H1 (cell line): Measurements from ENCODE around the gene RNF187. TPM values are rescaled to one million over a fixed set of nuclear protein-coding genes. Genes with fewer than 3 reads are reported as not detected.

ENCODE experiments used
- CTCF ChIA-PET: fragments of 300-600 bp; sonication (Branson Sonifier 250); formaldehyde crosslinking; loops from one replicate; lab custom pipeline; 2021; ENCODE audit not compliant: partially characterized antibody; lab: Charles Lee
- POLR2A ChIA-PET: fragments of 300-600 bp; sonication (Branson Sonifier 250); formaldehyde crosslinking; loops from one replicate; lab custom pipeline; 2021; ENCODE audit warnings: inconsistent platforms; ENCODE audit not compliant: partially characterized antibody; lab: Charles Lee
- DNase-seq, 2 experiments: peaks; one replicate each; pipeline versions ENCODE4 v3.0.0 to v3.0.0-alpha.2; 2010 to 2022; ENCODE audit warnings: low spot score in 2 of 2, low read depth in 1 of 2, mixed read lengths in 1 of 2
- FAIRE-seq: peaks from 2 replicates; lab custom pipeline; 2011; peaks lifted over from hg19 to GRCh38; lab: Jason Lieb, UNC
- H2AFZ ChIP-seq: 2 replicates; pipeline ENCODE4 v1.8.1; 2012; ENCODE audit warnings: low read length, inconsistent platforms
- H2AK5ac ChIP-seq: 2 replicates; pipeline ENCODE4 v1.6.1; 2013; ENCODE audit warnings: low read depth, low read length
- H2BK120ac ChIP-seq: replicated peaks from 2 replicates; pipeline ENCODE3; 2013; ENCODE audit warnings: low read depth, low read length, inconsistent platforms
- H2BK12ac ChIP-seq: 2 replicates; pipeline ENCODE4 v1.6.1; 2013; ENCODE audit warnings: low read depth, low read length
- H2BK15ac ChIP-seq: 2 replicates; pipeline ENCODE4 v1.6.1; 2013; ENCODE audit warnings: low read length
- H2BK20ac ChIP-seq: 2 replicates; pipeline ENCODE4 v1.6.1; 2013; ENCODE audit warnings: low read length
- H2BK5ac ChIP-seq: 2 replicates; pipeline ENCODE4 v1.6.1; 2013; ENCODE audit warnings: low read depth, low read length
- H3K14ac ChIP-seq: 2 replicates; pipeline ENCODE4 v1.6.1; 2013; ENCODE audit warnings: inconsistent platforms; ENCODE audit not compliant: insufficient read length
- H3K18ac ChIP-seq: 2 replicates; pipeline ENCODE4 v1.6.1; 2013; ENCODE audit warnings: low read length; ENCODE audit errors: extremely low read depth
- H3K23ac ChIP-seq: 2 replicates; pipeline ENCODE4 v1.6.1; 2013; ENCODE audit warnings: inconsistent platforms; ENCODE audit not compliant: insufficient read length
- H3K23me2 ChIP-seq: 2 replicates; pipeline ENCODE4 v1.6.1; 2013; ENCODE audit warnings: low read depth, low read length
- H3K27ac ChIP-seq: 2 replicates; pipeline ENCODE4 v1.6.1; 2011; ENCODE audit warnings: low read depth, low read length, inconsistent platforms
- H3K27me3 ChIP-seq, 4 experiments: replicated peaks in 1 of 4; 1 replicate in 1 of 4; 2 replicates in 3 of 4; pipeline versions ENCODE4 v1.6.1 to v1.8.1; 2011 to 2013; ENCODE audit warnings: low read length in 3 of 4, mild to moderate bottlenecking in 3 of 4, inconsistent platforms in 2 of 4, mixed read lengths in 2 of 4, moderate library complexity in 1 of 4; ENCODE audit not compliant: control insufficient read depth in 3 of 4, insufficient read depth in 3 of 4; ENCODE audit errors: extremely low read depth in 1 of 4
- H3K36me3 ChIP-seq, 4 experiments: 2 replicates each; pipeline versions ENCODE4 v1.6.1 to v1.8.1; 2011 to 2013; ENCODE audit warnings: mild to moderate bottlenecking in 4 of 4, low read length in 3 of 4, moderate library complexity in 2 of 4, control low read depth in 1 of 4, inconsistent platforms in 1 of 4; ENCODE audit not compliant: insufficient read depth in 4 of 4, control insufficient read depth in 2 of 4
- H3K4ac ChIP-seq: replicated peaks from 2 replicates; pipeline ENCODE3; 2013; ENCODE audit warnings: low read length, low read depth, mixed read lengths, inconsistent platforms; ENCODE audit not compliant: insufficient read length
- H3K4me1 ChIP-seq, 4 experiments: replicated peaks in 1 of 4; 1 replicate in 1 of 4; 2 replicates in 3 of 4; pipeline versions ENCODE4 v1.6.1 to v1.8.1; 2011 to 2013; ENCODE audit warnings: low read length in 3 of 4, inconsistent platforms in 2 of 4, mixed read lengths in 1 of 4; ENCODE audit not compliant: insufficient read depth in 4 of 4, control insufficient read depth in 3 of 4
- H3K4me2 ChIP-seq, 2 experiments: 2 replicates each; pipeline versions ENCODE4 v1.6.1 to v1.8.1; 2011 to 2013; ENCODE audit warnings: low read depth in 2 of 2, low read length in 2 of 2, control low read depth in 1 of 2, inconsistent platforms in 1 of 2, mild to moderate bottlenecking in 1 of 2; ENCODE audit not compliant: insufficient read depth in 1 of 2
- H3K4me3 ChIP-seq, 4 experiments: fragments of 200-600, 300-600 bp in 1 of 4; sonication (generic), shearing (Covaris generic), sonication (Bioruptor Twin) in 1 of 4; 2 replicates each; pipeline versions ENCODE4 v1.5.1 to v1.8.1; 2011 to 2016; ENCODE audit warnings: low read length in 4 of 4, low read depth in 3 of 4, control low read depth in 2 of 4, inconsistent platforms in 2 of 4, mild to moderate bottlenecking in 2 of 4, mixed read lengths in 1 of 4, moderate library complexity in 1 of 4; ENCODE audit not compliant: insufficient read depth in 2 of 4; ENCODE audit errors: extremely low read depth in 1 of 4
- H3K56ac ChIP-seq: replicated peaks from 2 replicates; pipeline ENCODE3; 2013; ENCODE audit warnings: low read depth, mild to moderate bottlenecking, mixed read lengths, low read length, inconsistent platforms; ENCODE audit not compliant: insufficient read length
- H3K79me1 ChIP-seq: 2 replicates; pipeline ENCODE4 v1.6.1; 2013; ENCODE audit warnings: low read depth, low read length, control low read depth
- H3K79me2 ChIP-seq, 2 experiments: 2 replicates each; pipeline versions ENCODE4 v1.6.1 to v1.8.1; 2012 to 2013; ENCODE audit warnings: low read length in 2 of 2, mild to moderate bottlenecking in 2 of 2, inconsistent platforms in 1 of 2; ENCODE audit not compliant: insufficient read depth in 2 of 2, control insufficient read depth in 1 of 2
- H3K9ac ChIP-seq, 4 experiments: replicated peaks in 1 of 4; 1 replicate in 1 of 4; 2 replicates in 3 of 4; pipeline versions ENCODE4 v1.6.1 to v1.8.1; 2011 to 2013; ENCODE audit warnings: low read depth in 3 of 4, low read length in 3 of 4, control low read depth in 2 of 4, mild to moderate bottlenecking in 2 of 4, moderate library complexity in 2 of 4, inconsistent platforms in 1 of 4; ENCODE audit errors: extremely low read depth in 1 of 4
- H3K9me3 ChIP-seq, 2 experiments: 2 replicates each; pipeline versions ENCODE4 v1.6.1 to v1.8.1; 2012 to 2013; ENCODE audit warnings: mild to moderate bottlenecking in 2 of 2, moderate library complexity in 2 of 2, control low read depth in 1 of 2, inconsistent platforms in 1 of 2, low read depth in 1 of 2, low read length in 1 of 2, mixed read lengths in 1 of 2; ENCODE audit not compliant: insufficient read depth in 2 of 2
- H4K20me1 ChIP-seq, 2 experiments: replicated peaks in 1 of 2; 2 replicates each; pipeline versions ENCODE3 to v1.8.1; 2011 to 2013; ENCODE audit warnings: inconsistent platforms in 2 of 2, low read length in 2 of 2, mild to moderate bottlenecking in 1 of 2; ENCODE audit not compliant: insufficient read depth in 2 of 2, control insufficient read depth in 1 of 2
- H4K5ac ChIP-seq: 2 replicates; pipeline ENCODE4 v1.6.1; 2013; ENCODE audit warnings: low read length, low read depth, mixed read lengths, inconsistent platforms; ENCODE audit not compliant: insufficient read length
- H4K8ac ChIP-seq: 2 replicates; pipeline ENCODE4 v1.8.0; 2013; ENCODE audit warnings: mild to moderate bottlenecking, moderate library complexity, low read length, inconsistent platforms; ENCODE audit not compliant: insufficient read depth; ENCODE audit errors: extremely low read depth
- H4K91ac ChIP-seq: replicated peaks from 2 replicates; pipeline ENCODE3; 2013; ENCODE audit warnings: low read length, mixed read lengths, inconsistent platforms; ENCODE audit not compliant: insufficient read length
- BACH1 ChIP-seq: IDR thresholded peaks from 2 replicates; pipeline ENCODE4 v1.6.1; 2012; ENCODE audit warnings: low read length, improper control_type of control experiment
- JUN ChIP-seq: IDR thresholded peaks from 2 replicates; pipeline ENCODE4 v1.6.1; 2011; ENCODE audit warnings: low read depth, mild to moderate bottlenecking, improper control_type of control experiment, low read length
- SAP30 ChIP-seq: fragments of 300-600 bp; sonication (generic); IDR thresholded peaks from 2 replicates; pipeline ENCODE4 v1.7.1; 2012; ENCODE audit warnings: low read length, moderate library complexity, mild to moderate bottlenecking, inconsistent platforms; ENCODE audit not compliant: insufficient read depth, insufficient replicate concordance
- SUZ12 ChIP-seq: fragments of 200-600 bp; sonication (generic); IDR thresholded peaks from 2 replicates; pipeline ENCODE4 v1.6.1; 2012; ENCODE audit warnings: mild to moderate bottlenecking, inconsistent platforms, low read length, moderate library complexity, mixed read lengths
- TAF7 ChIP-seq: optimal IDR thresholded peaks from 2 replicates; pipeline ENCODE3; 2011; ENCODE audit warnings: low read depth, mild to moderate bottlenecking, inconsistent platforms, low read length, moderate library complexity, borderline replicate concordance
- WGBS, 2 experiments: shearing (Covaris generic) in 1 of 2; methylation state at CpG; one replicate each; pipeline versions ENCODE4 v1.1.6 to v1.1.7; 2013 to 2015; ENCODE audit warnings: low lambda C conversion rate in 2 of 2, mixed read lengths in 2 of 2, inconsistent platforms in 1 of 2, low coverage in 1 of 2, missing lambda C conversion rate in 1 of 2; ENCODE audit not compliant: insufficient replicate concordance in 2 of 2, insufficient coverage in 1 of 2, insufficient read length in 1 of 2; ENCODE audit errors: extremely low coverage in 1 of 2, missing lambda C conversion rate in 1 of 2; 5-methylcytosine and 5-hydroxymethylcytosine counted together
- polyA plus RNA-seq, 7 experiments: library from polyadenylated mRNA; depleted of rRNA in 3 of 7; stranded (reverse) in 5 of 7; unstranded in 2 of 7; fragments of >200 nt in 5 of 7; fragments of 200-250 nt in 2 of 7; gene quantifications; 1 replicate in 5 of 7; 2 replicates in 1 of 7; 4 replicates in 1 of 7; pipeline versions ENCODE4 v1.2.1 to v1.2.3, GENCODE V29; 2011 to 2013; ENCODE audit warnings: missing spikeins in 2 of 7, mixed read lengths in 2 of 7
- total RNA-seq: library from RNA; stranded (reverse); fragmentation: NEBNext Ultra II Directional; extraction: Animal tissue kit (Norgen Biotek cat#: 25700); gene quantifications from 2 replicates; pipeline ENCODE4 v1.2.1, GENCODE V29; 2021
- TF ChIP-seq, protein P1 (sequence below), 3 experiments: IDR thresholded peaks; 1 replicate in 2 of 3; 2 replicates in 1 of 3; pipeline versions ENCODE4 v1.5.1 to v1.6.1; 2011; ENCODE audit warnings: low read length in 3 of 3, mild to moderate bottlenecking in 3 of 3, inconsistent platforms in 2 of 3, low read depth in 1 of 3, moderate library complexity in 1 of 3; ENCODE audit not compliant: insufficient read depth in 1 of 3; ENCODE audit errors: control extremely low read depth in 1 of 3

RNF187 gene
- total and polyA plus RNA-seq, 2 of the 8 experiments (the other 6 are each of a cell fraction or from before 2014, with no cell fraction given), result 47.0 to 113 TPM

- H2BK120ac ChIP-seq, result no peak overlapping the region
- no peaks in the 10 kb centered on the region for H4K20me1 ChIP-seq
- 64% methylated on average over 9 of the region's 9 CpGs; no CpG with 5 or more reads in 1 of the 2 experiments for WGBS, 2 experiments
- no peaks in the 10 kb centered on the region for H3K4me1 ChIP-seq
- H2BK20ac ChIP-seq, result no peak overlapping the region
- H3K27me3 ChIP-seq, result peaks cover 40 to 78% (median 64%) of the 10 kb centered on the region in 4 experiments
- H4K5ac ChIP-seq, result no peak overlapping the region
- DNase-seq, result no peak
- H3K56ac ChIP-seq, result no peak overlapping the region
- H3K4me2 ChIP-seq, result no peak overlapping the region
- no peak overlapping the region for H2AK5ac ChIP-seq
- H3K23me2 ChIP-seq, result no peaks in the 10 kb centered on the region
- no peak overlapping the region for H3K27ac ChIP-seq
- no peak overlapping the region for H3K4ac ChIP-seq
- POLR2A ChIA-PET, result no interaction called here
- no peak for FAIRE-seq
- H3K23ac ChIP-seq, result no peak overlapping the region
- H3K79me1 ChIP-seq, result no peaks in the 10 kb centered on the region
- CTCF ChIA-PET, result no interaction called here
- no peaks in the 10 kb centered on the region for H3K36me3 ChIP-seq
- no peak overlapping the region for H4K8ac ChIP-seq
- H3K18ac ChIP-seq, result no peak overlapping the region
- no peak overlapping the region for H2BK5ac ChIP-seq
- no peak overlapping the region for H2AFZ ChIP-seq
- no peak overlapping the region for H4K91ac ChIP-seq
- no peak overlapping the region for H2BK15ac ChIP-seq
- no peak overlapping the region for H3K9ac ChIP-seq
- peaks cover 7 to 63% of the 10 kb centered on the region in 2 experiments; a peak in 2 of 4 replicates for H3K9me3 ChIP-seq
- H2BK12ac ChIP-seq, result no peak overlapping the region
- H3K14ac ChIP-seq, result no peak overlapping the region
- H3K4me3 ChIP-seq, result no peak overlapping the region
- no peaks in the 10 kb centered on the region for H3K79me2 ChIP-seq
- TF ChIP-seq SAP30, result no peak
- no peak for TF ChIP-seq SUZ12
- TF ChIP-seq, protein P1, sequence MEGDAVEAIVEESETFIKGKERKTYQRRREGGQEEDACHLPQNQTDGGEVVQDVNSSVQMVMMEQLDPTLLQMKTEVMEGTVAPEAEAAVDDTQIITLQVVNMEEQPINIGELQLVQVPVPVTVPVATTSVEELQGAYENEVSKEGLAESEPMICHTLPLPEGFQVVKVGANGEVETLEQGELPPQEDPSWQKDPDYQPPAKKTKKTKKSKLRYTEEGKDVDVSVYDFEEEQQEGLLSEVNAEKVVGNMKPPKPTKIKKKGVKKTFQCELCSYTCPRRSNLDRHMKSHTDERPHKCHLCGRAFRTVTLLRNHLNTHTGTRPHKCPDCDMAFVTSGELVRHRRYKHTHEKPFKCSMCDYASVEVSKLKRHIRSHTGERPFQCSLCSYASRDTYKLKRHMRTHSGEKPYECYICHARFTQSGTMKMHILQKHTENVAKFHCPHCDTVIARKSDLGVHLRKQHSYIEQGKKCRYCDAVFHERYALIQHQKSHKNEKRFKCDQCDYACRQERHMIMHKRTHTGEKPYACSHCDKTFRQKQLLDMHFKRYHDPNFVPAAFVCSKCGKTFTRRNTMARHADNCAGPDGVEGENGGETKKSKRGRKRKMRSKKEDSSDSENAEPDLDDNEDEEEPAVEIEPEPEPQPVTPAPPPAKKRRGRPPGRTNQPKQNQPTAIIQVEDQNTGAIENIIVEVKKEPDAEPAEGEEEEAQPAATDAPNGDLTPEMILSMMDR (IDR thresholded peaks at IDR 0.05; ENCODE audit: control extremely low read depth in 1 of 3, insufficient read depth in 1 of 3, low read depth in 1 of 3, low read length in 3 of 3), result no peak
- TF ChIP-seq BACH1, result no peak
- TF ChIP-seq TAF7, result no peak
- TF ChIP-seq JUN, result no peak
Observed at GRCh38 chr1:228540161-228540917, 53.2 kb downstream of the RNF187 start.
